ENCODE measurements around the gene EP300.

GRCh38 chr22:41096391-41096790 lies 4.0 kb downstream of the EP300 start:
- TF ChIP-seq POLR2A (IDR thresholded peaks at IDR 0.05) (no peak), CTCF (IDR thresholded peaks at IDR 0.05) (no peak)
